Peyer's patch (tissue), 4 donors: ENCODE results near the gene MORC4.

ENCODE experiments used
- POLR2A ChIP-seq, 2 donors: fragments of 450-650 bp; IDR thresholded peaks; one replicate each; pipeline ENCODE4 v1.5.1; 2017; ENCODE audit warnings: antibody characterized with exemption in 2 of 2, mild to moderate bottlenecking in 2 of 2, moderate library complexity in 2 of 2
- TF ChIP-seq, protein P1 (sequence below), 6 experiments: fragments of 450-650 bp in 4 of 6; fragments of 200-600 bp in 2 of 6; sonication (generic) in 1 of 6; IDR thresholded peaks; one replicate each; pipeline ENCODE4 v1.5.1; 2017 to 2019; ENCODE audit warnings: antibody characterized with exemption in 6 of 6, mild to moderate bottlenecking in 3 of 6, moderate library complexity in 1 of 6

- TF ChIP-seq, protein P1, sequence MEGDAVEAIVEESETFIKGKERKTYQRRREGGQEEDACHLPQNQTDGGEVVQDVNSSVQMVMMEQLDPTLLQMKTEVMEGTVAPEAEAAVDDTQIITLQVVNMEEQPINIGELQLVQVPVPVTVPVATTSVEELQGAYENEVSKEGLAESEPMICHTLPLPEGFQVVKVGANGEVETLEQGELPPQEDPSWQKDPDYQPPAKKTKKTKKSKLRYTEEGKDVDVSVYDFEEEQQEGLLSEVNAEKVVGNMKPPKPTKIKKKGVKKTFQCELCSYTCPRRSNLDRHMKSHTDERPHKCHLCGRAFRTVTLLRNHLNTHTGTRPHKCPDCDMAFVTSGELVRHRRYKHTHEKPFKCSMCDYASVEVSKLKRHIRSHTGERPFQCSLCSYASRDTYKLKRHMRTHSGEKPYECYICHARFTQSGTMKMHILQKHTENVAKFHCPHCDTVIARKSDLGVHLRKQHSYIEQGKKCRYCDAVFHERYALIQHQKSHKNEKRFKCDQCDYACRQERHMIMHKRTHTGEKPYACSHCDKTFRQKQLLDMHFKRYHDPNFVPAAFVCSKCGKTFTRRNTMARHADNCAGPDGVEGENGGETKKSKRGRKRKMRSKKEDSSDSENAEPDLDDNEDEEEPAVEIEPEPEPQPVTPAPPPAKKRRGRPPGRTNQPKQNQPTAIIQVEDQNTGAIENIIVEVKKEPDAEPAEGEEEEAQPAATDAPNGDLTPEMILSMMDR (IDR thresholded peaks at IDR 0.05): no peak
- no peak for TF ChIP-seq POLR2A (IDR thresholded peaks at IDR 0.05)
These were observed 78.4 kb downstream of the MORC4 start for GRCh38 chrX:106921637-106922036.
